HL-60 (cell line): ENCODE data around the gene AKAP13.

ENCODE experiments used
- GABPA ChIP-seq: IDR thresholded peaks from 2 replicates; pipeline ENCODE4 v1.6.1; 2012; ENCODE audit warnings: low read depth
- POLR2AphosphoS5 ChIP-seq: IDR thresholded peaks from 2 replicates; pipeline ENCODE4 v1.6.1; 2012; ENCODE audit warnings: low read depth
- TF ChIP-seq, protein P1 (sequence below): IDR thresholded peaks from one replicate; pipeline ENCODE4 v1.5.1; 2011; ENCODE audit warnings: low read length, control low read depth, inconsistent platforms; ENCODE audit not compliant: insufficient read depth
- TF ChIP-seq, protein P2 (sequence below): IDR thresholded peaks from 2 replicates; pipeline ENCODE4 v1.6.1; 2012; ENCODE audit warnings: low read depth; ENCODE audit not compliant: insufficient replicate concordance

DNA sequence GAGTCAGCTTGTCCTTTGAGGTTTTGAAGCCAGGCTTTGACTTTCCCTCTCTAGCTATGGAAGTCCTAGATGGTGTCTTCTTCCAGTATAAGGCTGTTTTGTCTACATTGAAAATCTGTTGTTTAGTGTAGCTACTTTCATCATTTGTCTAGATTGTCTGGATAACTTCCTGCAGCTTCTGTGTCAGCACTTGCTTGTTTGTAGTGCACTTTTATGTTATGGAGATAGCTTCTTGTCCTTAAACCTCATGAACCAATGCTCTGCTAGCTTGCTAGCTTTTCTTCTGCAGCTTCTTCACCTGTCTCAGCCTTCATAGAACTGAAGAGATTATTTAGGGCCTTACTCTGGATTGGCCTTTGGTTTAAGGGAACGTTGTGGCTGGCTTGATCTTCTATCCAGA lies 43.8 kb downstream of the AKAP13 start:
- TF ChIP-seq, protein P1, sequence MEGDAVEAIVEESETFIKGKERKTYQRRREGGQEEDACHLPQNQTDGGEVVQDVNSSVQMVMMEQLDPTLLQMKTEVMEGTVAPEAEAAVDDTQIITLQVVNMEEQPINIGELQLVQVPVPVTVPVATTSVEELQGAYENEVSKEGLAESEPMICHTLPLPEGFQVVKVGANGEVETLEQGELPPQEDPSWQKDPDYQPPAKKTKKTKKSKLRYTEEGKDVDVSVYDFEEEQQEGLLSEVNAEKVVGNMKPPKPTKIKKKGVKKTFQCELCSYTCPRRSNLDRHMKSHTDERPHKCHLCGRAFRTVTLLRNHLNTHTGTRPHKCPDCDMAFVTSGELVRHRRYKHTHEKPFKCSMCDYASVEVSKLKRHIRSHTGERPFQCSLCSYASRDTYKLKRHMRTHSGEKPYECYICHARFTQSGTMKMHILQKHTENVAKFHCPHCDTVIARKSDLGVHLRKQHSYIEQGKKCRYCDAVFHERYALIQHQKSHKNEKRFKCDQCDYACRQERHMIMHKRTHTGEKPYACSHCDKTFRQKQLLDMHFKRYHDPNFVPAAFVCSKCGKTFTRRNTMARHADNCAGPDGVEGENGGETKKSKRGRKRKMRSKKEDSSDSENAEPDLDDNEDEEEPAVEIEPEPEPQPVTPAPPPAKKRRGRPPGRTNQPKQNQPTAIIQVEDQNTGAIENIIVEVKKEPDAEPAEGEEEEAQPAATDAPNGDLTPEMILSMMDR: no peak
- TF ChIP-seq POLR2AphosphoS5: no peak
- TF ChIP-seq, protein P2, sequence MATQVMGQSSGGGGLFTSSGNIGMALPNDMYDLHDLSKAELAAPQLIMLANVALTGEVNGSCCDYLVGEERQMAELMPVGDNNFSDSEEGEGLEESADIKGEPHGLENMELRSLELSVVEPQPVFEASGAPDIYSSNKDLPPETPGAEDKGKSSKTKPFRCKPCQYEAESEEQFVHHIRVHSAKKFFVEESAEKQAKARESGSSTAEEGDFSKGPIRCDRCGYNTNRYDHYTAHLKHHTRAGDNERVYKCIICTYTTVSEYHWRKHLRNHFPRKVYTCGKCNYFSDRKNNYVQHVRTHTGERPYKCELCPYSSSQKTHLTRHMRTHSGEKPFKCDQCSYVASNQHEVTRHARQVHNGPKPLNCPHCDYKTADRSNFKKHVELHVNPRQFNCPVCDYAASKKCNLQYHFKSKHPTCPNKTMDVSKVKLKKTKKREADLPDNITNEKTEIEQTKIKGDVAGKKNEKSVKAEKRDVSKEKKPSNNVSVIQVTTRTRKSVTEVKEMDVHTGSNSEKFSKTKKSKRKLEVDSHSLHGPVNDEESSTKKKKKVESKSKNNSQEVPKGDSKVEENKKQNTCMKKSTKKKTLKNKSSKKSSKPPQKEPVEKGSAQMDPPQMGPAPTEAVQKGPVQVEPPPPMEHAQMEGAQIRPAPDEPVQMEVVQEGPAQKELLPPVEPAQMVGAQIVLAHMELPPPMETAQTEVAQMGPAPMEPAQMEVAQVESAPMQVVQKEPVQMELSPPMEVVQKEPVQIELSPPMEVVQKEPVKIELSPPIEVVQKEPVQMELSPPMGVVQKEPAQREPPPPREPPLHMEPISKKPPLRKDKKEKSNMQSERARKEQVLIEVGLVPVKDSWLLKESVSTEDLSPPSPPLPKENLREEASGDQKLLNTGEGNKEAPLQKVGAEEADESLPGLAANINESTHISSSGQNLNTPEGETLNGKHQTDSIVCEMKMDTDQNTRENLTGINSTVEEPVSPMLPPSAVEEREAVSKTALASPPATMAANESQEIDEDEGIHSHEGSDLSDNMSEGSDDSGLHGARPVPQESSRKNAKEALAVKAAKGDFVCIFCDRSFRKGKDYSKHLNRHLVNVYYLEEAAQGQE: no peak
- TF ChIP-seq GABPA: no peak
